ENCODE results near the gene CAPG.
"Not testable (repeated sequence)": the region's sequence is repeated elsewhere in the genome, so short reads cannot be mapped to it uniquely, and the experiment has no call there.

CAPG gene

GRCh38 chr2:85368921-85369320, 41.2 kb downstream of the CAPG start:
- DNase-seq: no peak
- peaks cover 16% of the 10 kb centered on the region for H3K36me3 Mint-ChIP-seq (ENCODE audit: low read depth)
- H3K9me3 Mint-ChIP-seq: peaks cover 7% of the 10 kb centered on the region
- no peak overlapping the region for H3K4me3 Mint-ChIP-seq
- peaks cover 18% of the 10 kb centered on the region for H3K4me1 Mint-ChIP-seq
- no peak overlapping the region for H3K27ac Mint-ChIP-seq
- peaks cover under 1% of the 10 kb centered on the region for H3K27me3 Mint-ChIP-seq (ENCODE audit: low read depth, poor library complexity)
- no peak for TF ChIP-seq CTCF (IDR thresholded peaks at IDR 0.05)

GRCh38 chr2:85367180-85367579, 43.0 kb downstream of the CAPG start:
- TF ChIP-seq CTCF (IDR thresholded peaks at IDR 0.05): no peak
- peaks cover 4% of the 10 kb centered on the region for H3K9me3 Mint-ChIP-seq
- no peak for DNase-seq
- peaks cover 18% of the 10 kb centered on the region for H3K4me1 Mint-ChIP-seq
- H3K27me3 Mint-ChIP-seq (ENCODE audit: low read depth, poor library complexity): no peaks in the 10 kb centered on the region
- H3K36me3 Mint-ChIP-seq (ENCODE audit: low read depth): peaks cover 21% of the 10 kb centered on the region
- H3K27ac Mint-ChIP-seq: peak overlapping the region; percentile 52
- no peak overlapping the region for H3K4me3 Mint-ChIP-seq

- not testable (repeated sequence) for H3K9me3 Mint-ChIP-seq; H3K4me1 Mint-ChIP-seq; H3K27me3 Mint-ChIP-seq (ENCODE audit: low read depth, poor library complexity); H3K27ac Mint-ChIP-seq; H3K4me3 Mint-ChIP-seq; DNase-seq
- H3K36me3 Mint-ChIP-seq (ENCODE audit: low read depth): peaks cover 24% of the 10 kb centered on the region
These were observed 47.3 kb downstream of the CAPG start for GRCh38 chr2:85362653-85363387.

- peaks cover 30% of the 10 kb centered on the region for H3K4me1 Mint-ChIP-seq
- peaks cover 21% of the 10 kb centered on the region for H3K36me3 Mint-ChIP-seq (ENCODE audit: low read depth)
- no peaks in the 10 kb centered on the region for H3K9me3 Mint-ChIP-seq
- TF ChIP-seq CTCF (IDR thresholded peaks at IDR 0.05): no peak
- no peak for DNase-seq
- no peaks in the 10 kb centered on the region for H3K27me3 Mint-ChIP-seq (ENCODE audit: low read depth, poor library complexity)
- H3K4me3 Mint-ChIP-seq: no peak overlapping the region
- H3K27ac Mint-ChIP-seq: no peak overlapping the region
These were observed 52.4 kb downstream of the CAPG start for GRCh38 chr2:85357736-85358135.

- peaks cover 13% of the 10 kb centered on the region for H3K36me3 Mint-ChIP-seq (ENCODE audit: low read depth)
- H3K27me3 Mint-ChIP-seq (ENCODE audit: low read depth, poor library complexity): no peaks in the 10 kb centered on the region
- no peak overlapping the region for H3K27ac Mint-ChIP-seq
- H3K4me3 Mint-ChIP-seq: no peak overlapping the region
- DNase-seq: no peak
- no peak for TF ChIP-seq CTCF (IDR thresholded peaks at IDR 0.05)
- H3K9me3 Mint-ChIP-seq: no peaks in the 10 kb centered on the region
- peaks cover 30% of the 10 kb centered on the region for H3K4me1 Mint-ChIP-seq
These were observed 54.0 kb downstream of the CAPG start for GRCh38 chr2:85356186-85356585.

- no peak overlapping the region for H3K27ac Mint-ChIP-seq
These were observed 54.6 kb downstream of the CAPG start for GRCh38 chr2:85355521-85355920.

More at GRCh38 chr2:85355521-85355920, 54.6 kb downstream of the CAPG start:
- Mint-ChIP-seq H3K27me3 (ENCODE audit: low read depth, poor library complexity) (no peaks in the 10 kb centered on the region), H3K36me3 (ENCODE audit: low read depth) (peaks cover 19% of the 10 kb centered on the region), H3K9me3 (no peaks in the 10 kb centered on the region), H3K4me1 (peaks cover 30% of the 10 kb centered on the region), H3K4me3 (peak overlapping the region; percentile 98)
- DNase-seq: no peak
- no peak for TF ChIP-seq CTCF (IDR thresholded peaks at IDR 0.05)
